Placental epithelial cell (primary cell): Measurements from ENCODE around the gene RNF14. TPM values are rescaled to one million over a fixed set of nuclear protein-coding genes. Genes with fewer than 3 reads are reported as not detected.

Source experiments
- total RNA-seq: library from RNA; depleted of rRNA; stranded (reverse); fragments of >200 nt; gene quantifications from 2 replicates; pipeline ENCODE4 v1.2.3, GENCODE V29; 2012

RNF14 gene, protein sequence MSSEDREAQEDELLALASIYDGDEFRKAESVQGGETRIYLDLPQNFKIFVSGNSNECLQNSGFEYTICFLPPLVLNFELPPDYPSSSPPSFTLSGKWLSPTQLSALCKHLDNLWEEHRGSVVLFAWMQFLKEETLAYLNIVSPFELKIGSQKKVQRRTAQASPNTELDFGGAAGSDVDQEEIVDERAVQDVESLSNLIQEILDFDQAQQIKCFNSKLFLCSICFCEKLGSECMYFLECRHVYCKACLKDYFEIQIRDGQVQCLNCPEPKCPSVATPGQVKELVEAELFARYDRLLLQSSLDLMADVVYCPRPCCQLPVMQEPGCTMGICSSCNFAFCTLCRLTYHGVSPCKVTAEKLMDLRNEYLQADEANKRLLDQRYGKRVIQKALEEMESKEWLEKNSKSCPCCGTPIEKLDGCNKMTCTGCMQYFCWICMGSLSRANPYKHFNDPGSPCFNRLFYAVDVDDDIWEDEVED
- total RNA-seq = 46.7 and 73.7 TPM in 2 replicates

DNA sequence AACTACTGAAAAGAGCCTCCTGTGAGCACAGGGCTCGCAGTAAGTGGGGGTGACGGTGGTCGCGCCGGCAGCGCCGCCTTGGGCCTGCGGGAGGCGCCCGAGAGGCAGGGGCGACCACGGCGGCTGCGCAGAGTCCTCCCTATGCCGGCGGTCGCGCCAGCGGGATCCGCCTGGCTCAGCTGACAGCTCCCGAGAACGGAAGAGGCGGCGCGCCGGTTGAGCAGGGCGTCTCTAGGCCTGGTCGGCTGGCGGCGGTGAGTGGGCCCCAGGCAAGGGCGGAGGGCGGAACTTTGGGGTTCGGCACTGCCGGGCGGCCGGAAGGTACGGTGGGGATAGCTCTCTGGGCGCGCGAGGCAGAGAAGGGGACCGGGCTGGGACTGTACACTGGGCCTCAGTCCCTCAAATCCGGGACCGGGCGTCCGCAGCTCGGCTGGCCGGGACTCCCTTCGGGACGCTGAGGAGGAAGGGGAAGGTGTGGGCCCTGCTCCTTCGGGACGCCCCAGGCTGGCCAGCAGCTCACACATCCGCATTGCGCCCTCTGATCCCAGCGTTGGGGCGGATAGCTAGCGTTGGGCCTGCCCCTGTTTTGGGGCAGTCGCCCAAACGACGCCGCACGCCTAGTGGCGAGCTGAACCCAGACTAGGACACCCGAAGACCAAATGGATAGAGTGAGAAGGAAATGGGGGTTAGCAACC lies at the start of gene RNF14:
Gene RNF14, plus strand, starts transcription at position 192 of the 695 bp plus-strand sequence. CDS start 4,484 bp downstream, outside the sequence.

DNA sequence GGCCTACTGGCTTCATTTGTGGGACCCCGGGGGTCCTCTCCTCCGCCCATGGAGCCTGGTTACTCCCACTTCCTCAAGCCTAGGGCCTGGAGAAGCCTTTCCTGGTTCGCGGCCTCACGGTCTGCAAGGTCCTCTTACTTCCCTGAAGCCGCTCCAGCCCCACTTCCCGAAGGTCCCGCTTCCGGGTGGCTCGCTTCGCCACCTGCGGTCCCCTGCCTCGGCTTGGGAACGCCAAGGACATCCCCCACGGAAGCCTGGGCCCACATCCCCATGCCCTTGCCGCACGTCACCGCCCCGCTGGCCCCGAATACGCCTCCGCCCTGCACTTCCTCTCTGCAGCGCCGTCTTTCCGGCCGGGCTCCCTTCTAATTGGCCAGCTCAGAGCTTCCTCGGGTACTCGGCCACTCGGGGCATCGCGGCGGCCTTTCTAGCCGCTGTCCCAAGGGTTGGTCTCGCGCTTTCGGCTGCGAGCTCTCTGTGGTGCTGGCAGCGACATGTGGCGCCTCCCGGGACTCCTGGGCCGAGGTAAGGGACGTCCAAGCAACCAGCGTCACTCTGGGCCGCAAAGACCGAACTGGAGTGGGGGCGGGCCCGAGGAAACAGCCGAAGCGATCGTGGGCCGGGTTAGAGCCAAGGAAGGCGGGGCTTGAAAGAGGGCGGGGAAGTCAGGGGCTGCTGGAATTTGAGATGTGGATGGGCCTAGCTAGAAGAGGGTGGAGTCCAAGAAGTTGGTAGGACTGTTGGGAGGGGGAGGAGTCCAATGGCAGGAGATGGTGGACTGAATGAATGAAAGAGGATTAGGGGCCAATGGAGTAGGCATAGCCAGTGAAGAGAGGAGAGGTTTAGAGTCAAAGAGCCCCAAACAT lies 45.2 kb upstream of the RNF14 start, which contains the start of gene DELE1:
Gene DELE1, plus strand, starts transcription at position 424 of the 866 bp plus-strand sequence. Its CDS starts 71 bp downstream, at position 495.

DNA sequence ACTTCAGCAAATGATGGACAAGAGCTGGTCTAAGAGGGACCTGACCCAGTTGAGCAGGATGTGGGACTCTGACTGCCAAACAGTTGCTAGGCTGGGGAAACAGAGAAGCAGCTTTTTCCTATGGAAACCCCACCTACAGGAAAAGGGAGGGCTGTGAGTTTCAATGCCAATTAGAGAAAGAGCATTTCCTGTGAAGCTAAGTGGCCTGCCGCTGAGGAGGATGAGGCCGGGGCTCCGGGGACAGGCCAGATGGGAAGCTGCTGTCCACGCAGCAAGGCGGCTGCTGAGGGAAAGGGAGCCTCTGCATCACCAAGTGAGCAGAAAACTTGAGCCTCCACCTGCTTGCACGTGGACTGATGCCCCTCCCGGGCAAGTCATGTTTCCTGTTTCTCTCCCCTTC lies 10.8 kb upstream of the RNF14 start, which contains the start of gene PCDH12:
Gene PCDH12, minus strand, starts transcription at position 90 of the 400 bp plus-strand sequence. CDS start 351 bp downstream, outside the sequence.

GRCh38 chr5:142012792-142013388 lies 44.0 kb downstream of the RNF14 start, which contains the start of gene GNPDA1:
Gene GNPDA1, minus strand, starts transcription at chr5:142013027. Its CDS starts 992 bp downstream, at chr5:142012035.

Other genes starting within 250 kb of the RNF14 start
- gene PCDH1, start 90.7 kb upstream of the RNF14 start, total RNA-seq = 6.3 and 25.9 TPM in 2 replicates
- gene DELE1, start 45.2 kb upstream of the RNF14 start, total RNA-seq = 58.6 and 74.6 TPM in 2 replicates
- gene PCDH12, start 10.9 kb upstream of the RNF14 start, total RNA-seq = not detected in 2 replicates
- 23.9 and 44.5 TPM in 2 replicates for gene GNPDA1, start 43.9 kb downstream of the RNF14 start, total RNA-seq
- gene NDFIP1, start 139.7 kb downstream of the RNF14 start, total RNA-seq = 72.7 and 78.5 TPM in 2 replicates